Sigmoid colon (tissue), 4 donors: ENCODE results near the gene CHD1.

ENCODE experiments used
- CTCF ChIP-seq, 4 experiments: fragments of 450-650 bp in 3 of 4; fragments of 200-600 bp in 1 of 4; IDR thresholded peaks; one replicate each; pipeline ENCODE4 v1.5.1; 2016 to 2019; ENCODE audit warnings: antibody characterized with exemption in 4 of 4, mild to moderate bottlenecking in 3 of 4, moderate library complexity in 2 of 4
- EP300 ChIP-seq, 4 donors: sonication (generic); formaldehyde crosslinking; IDR thresholded peaks; one replicate each; pipeline ENCODE4 v1.6.1; 2017; ENCODE audit warnings: antibody characterized with exemption in 4 of 4
- POLR2A ChIP-seq, 2 donors: fragments of 450-650 bp; IDR thresholded peaks; one replicate each; pipeline ENCODE4 v1.6.1; 2016; ENCODE audit warnings: antibody characterized with exemption in 2 of 2, mild to moderate bottlenecking in 2 of 2, moderate library complexity in 2 of 2

GRCh38 chr5:98963019-98963418, 34.2 kb upstream of the CHD1 start:
- no peak for TF ChIP-seq EP300 (IDR thresholded peaks at IDR 0.05)
- TF ChIP-seq POLR2A (IDR thresholded peaks at IDR 0.05), result no peak
- TF ChIP-seq CTCF (IDR thresholded peaks at IDR 0.05), result no peak
